NCI-H2227 treated with DMSO at 0.1 percent for 48 hours (cell line): ENCODE results near the gene PRKCH.

Experiments used
- DNase-seq: peaks from one replicate; lab custom pipeline; 2025; lab: John Stamatoyannopoulos, UW

Gene PRKCH

DNA sequence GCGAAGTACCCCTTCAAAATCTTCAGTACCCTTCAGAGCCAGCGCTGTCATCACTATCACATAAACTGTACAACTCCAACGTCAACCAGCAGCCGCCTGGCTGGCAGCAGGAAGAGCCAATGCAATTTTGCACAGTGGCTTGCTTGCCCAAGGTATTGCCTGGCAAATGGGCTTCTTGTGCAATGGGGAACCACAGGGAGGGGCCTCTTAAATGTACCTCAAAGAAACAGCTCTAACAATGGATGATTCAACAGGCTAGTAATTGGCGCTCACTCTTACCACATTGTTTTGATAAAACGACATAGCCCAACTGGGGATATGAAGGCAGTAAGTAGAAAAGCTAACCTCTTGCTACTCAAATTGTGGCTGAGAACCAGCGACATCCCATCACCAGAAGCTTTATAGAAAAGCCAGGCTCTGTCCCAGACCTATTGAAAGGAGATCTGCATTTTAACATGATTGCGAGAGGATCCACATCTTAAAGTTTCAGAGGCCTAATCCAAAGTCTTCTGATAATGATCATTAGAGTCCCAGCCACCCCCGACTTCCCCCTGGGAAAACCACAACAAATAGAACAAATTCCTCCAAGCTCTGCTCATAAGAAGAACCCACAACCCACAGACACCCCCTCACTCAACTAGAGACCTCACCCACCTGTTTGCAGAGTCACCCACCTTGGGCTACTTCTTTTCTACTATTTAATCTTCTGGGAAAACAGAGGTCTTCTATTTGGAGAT lies 248.6 kb downstream of the PRKCH start:
- DNase-seq, result no peak

DNA sequence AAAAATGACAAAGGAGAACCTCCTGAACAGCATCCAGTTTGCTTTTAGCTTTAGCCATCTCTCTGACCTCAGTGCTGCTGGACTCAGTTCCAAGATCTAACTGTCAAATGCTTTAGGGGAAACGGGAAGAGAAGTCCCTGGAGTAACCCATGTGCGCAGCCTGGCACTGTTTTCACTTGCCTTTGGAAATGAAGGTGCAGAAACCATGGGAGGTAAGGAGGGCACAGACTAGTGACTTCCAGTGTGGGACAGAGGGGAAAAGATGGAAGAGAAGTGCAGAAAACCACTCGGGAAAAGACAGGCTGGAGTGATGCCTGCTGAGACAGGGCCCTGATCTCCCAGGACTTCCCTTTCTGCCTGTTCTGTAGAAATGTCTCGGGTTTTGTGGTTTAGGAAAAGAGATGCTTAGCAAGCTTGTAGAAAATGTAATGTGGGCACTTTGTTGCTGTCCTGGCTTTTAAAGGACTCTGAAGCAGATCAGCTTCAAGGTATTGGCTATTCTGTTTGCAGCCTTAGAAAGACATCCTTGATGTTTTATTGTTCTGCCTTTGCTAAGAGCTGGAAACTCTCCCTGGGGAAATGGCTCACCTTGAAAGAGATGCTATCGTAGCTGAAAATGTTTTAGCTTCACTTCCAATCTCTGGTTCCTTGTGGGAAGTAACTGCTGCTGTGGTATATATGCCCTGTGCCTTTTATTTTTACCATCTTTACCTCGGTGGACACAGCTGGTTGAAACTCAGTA lies 249.3 kb downstream of the PRKCH start:
- no peak for DNase-seq

GRCh38 chr14:61571917-61572316 lies 250.5 kb downstream of the PRKCH start:
- no peak for DNase-seq

- DNase-seq, result no peak
These were observed 251.9 kb downstream of the PRKCH start for GRCh38 chr14:61573321-61573720.

GRCh38 chr14:61573748-61574513 lies 252.6 kb downstream of the PRKCH start:
- DNase-seq, result no peak

GRCh38 chr14:61574514-61574807 lies 253.1 kb downstream of the PRKCH start:
- DNase-seq, result no peak

- DNase-seq, result no peak
These were observed 253.7 kb downstream of the PRKCH start for GRCh38 chr14:61575126-61575525.

GRCh38 chr14:61575551-61576150 lies 254.3 kb downstream of the PRKCH start:
- no peak for DNase-seq

DNA sequence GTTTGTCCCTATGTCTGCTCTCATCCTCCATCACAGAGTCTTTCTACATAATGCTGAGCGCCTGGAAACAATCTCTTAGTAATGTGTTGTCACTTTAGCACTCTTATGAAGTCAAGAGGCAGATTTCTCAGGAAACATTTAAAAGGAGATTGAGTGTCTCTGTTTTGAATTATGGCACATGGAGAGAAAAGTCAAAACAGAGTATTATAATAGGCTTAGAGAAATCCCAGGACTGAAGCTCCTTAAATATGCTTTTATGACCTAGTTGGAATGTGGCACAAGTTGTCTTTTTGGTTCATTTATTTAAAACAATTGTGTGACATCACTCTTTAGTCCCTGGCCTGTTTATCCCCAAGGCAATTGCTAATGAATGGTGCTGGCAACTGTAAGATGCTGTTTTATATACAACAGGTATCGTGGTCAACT lies 256.1 kb downstream of the PRKCH start:
- DNase-seq, result no peak

DNA sequence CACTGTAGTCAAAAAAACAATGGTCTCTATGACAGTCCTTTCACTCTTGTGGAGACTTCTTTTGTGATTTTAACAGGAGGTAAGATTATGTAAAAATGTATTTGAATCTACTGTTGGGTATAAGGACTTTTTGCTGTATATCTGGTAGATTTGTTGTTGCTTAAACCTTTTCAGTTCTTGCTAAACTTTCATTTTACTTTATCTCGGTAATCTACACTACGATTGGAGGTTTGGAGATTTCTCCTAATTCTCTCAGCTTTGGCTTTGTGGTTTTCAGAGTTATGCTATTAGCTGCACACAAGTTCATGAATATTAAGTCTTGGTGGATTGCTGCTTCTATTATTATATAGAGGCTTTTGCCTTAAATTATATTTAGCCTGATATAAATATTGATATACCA lies 257.4 kb downstream of the PRKCH start:
- DNase-seq, result no peak

DNA sequence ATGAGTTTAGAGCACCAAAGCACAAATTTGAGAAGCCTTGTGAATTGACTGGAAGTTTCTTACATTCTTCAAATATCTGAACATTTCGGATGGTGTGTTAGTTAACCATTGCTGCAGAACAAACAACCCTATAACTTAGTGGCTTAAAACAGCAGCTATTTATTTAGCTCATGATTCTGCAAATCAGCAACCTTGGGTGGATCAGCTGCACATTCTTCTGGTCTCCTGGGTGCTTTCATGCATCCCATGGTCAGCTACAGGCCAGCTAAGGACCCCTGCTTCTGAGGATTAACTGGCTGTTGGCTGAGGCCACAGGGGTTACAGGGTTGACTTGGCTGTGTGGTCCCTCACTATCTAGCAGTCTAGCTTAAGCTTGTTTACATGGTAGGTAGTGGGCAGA lies 260.0 kb downstream of the PRKCH start:
- DNase-seq, result no peak

GRCh38 chr14:61581955-61582615 lies 260.7 kb downstream of the PRKCH start:
- no peak for DNase-seq

DNA sequence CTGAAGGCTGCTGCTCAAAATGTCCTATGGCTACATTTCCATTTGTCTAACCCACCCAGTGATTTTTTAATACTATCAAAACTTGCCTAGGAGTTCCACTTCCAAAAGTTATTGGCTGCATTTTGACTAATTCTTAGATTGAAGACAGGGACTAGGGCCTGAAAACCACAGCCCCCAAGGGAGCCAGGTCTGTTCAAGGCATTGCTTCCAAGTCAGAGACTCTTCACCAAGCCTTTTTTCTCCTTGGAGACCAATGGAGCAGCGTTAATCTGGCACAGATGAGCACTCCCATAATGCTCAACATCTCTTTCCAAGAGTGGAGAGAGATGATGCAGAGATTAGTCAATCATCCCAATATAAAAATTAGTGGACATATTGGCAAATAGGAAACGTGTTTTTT lies 261.4 kb downstream of the PRKCH start:
- no peak for DNase-seq

DNA sequence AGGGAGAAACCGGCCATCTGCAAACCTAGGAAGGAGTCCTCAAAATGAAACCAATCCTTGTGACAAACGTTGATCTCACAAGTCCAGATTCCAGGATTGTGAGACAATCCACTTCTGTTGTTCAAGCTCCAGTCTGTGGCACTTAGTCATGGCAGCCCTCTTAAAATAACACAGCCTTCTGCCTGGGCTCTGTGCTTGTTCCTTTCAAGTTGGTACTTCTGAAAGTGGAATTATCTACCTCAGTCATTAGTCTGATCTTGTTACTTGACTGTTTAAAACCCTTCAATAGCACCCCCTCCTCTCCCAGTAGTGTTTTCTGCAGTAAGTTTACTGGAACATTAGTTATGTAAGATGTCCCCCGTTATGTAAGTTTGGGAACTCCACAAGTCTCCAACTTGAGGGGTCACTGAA lies 263.0 kb downstream of the PRKCH start:
- no peak for DNase-seq

DNA sequence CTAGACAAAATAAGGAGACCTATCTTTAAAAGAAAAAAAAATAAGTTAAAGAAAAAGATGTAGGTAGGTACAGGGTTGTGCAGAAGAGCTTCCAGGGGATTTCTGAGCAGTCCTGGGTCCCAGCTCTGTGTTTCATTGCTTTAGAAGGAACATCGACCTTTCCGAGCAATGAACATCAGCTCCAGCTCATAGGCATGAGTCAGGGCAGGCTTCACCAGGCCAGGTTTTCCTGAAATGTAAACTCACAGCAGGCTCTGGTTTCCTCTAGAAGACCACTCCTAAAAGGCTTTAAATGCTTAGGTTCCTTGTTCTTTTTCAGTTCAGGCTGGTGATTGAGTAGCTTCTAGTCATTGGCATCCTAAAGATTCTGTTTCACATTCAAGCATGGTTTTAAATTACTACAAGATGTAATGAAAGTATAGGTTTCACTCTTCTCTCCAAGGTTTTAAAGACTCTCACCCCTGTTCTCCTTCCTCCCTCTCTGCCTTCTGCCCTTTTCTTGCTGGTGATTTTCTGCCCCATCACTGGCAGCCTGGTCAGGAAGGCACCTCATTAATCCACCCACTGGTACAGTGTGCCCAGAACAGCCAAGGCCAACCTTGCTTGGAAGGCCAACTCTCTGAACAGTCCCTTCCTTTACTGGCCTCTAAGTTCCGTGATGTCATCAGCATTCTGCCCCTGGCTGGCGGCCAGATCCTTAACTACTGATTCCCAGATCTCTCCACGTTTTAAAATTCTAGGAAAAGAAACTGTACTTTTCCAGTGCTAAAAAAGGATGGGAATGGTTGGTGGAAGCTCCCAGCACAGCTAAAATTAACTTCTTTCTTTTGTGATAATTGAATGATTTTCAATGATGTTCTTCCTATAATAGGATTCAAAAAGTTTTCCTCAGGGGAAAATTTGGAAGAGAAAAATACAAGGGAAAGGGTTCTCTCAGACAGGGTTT lies 264.5 kb downstream of the PRKCH start:
- no peak for DNase-seq

- no peak for DNase-seq
These were observed 265.2 kb downstream of the PRKCH start for GRCh38 chr14:61586544-61587055.

GRCh38 chr14:61587081-61587713 lies 265.8 kb downstream of the PRKCH start:
- DNase-seq, result no peak

- no peak for DNase-seq
These were observed 267.1 kb downstream of the PRKCH start for GRCh38 chr14:61588419-61588901.

DNA sequence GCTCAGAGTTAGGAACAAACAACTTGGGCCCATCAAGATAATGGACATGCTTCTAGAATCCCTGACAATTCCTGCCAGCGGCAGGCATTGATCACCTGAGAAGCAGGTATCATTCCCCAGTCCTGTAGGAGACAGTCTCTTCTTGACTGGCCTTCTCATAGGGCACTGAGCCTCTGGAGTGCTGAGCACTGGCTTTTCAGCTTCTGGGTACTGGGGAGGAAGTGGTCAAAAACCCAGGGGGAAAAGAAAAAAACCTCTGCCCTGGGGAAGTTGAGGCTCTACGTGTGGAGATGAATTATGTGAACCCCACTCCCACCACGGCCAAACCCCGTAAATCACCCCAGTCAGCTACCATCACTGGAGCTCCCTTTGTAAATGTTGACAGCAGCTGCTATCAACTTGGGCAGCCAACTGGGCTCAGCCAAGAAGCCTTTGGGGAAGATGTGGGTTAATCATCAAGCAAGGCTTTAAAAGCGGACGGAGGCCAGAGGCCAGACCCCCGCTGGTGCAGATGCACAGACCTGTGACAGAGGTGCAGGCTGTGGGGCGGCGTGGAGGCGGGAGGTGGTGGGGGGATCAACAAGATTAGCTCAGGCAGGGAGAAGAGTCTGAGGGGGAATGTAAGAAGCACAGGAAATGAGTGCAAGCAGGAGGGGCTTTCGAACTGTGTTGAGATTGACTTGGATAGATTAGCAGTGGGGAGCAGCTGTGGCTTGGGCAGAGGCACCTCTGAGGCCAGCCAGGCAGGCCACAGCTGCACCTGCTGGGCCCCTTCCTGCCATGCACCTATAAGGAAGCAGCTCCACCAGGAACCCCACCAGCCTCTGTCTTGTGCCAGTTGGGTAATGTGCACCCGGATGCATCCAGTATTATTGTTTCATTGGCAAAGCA lies 268.6 kb downstream of the PRKCH start:
- DNase-seq, result no peak
